Psoas muscle (tissue), 8 donors: ENCODE measurements around the gene HEMGN. TPM values are rescaled to one million over a fixed set of nuclear protein-coding genes. Genes with fewer than 3 reads are reported as not detected.

ENCODE experiments used
- ATAC-seq, 4 donors: fragments of 200-7000 bp; cut with Tn5 transposase; one replicate each; pipeline ENCODE4 v1.9.1; 2020; ENCODE audit warnings: moderate library complexity in 3 of 4, mild to moderate bottlenecking in 2 of 4
- DNase-seq, 2 donors: peaks; one replicate each; pipeline ENCODE4 v3.0.0-alpha.2; 2020
- H3K27ac ChIP-seq: fragments of 200-600 bp; one replicate; pipeline ENCODE4 v1.8.0; 2022
- H3K27me3 ChIP-seq, 3 donors: fragments of 200-600 bp in 1 of 3; one replicate each; pipeline versions ENCODE4 v1.6.1 to v1.8.0; 2013 to 2022; ENCODE audit warnings: low read length in 2 of 3, mild to moderate bottlenecking in 2 of 3, moderate library complexity in 1 of 3; ENCODE audit not compliant: insufficient read depth in 3 of 3
- H3K36me3 ChIP-seq, 2 donors: fragments of 200-600 bp in 1 of 2; one replicate each; pipeline versions ENCODE4 v1.6.1 to v1.8.0; 2013 to 2022; ENCODE audit warnings: low read depth in 1 of 2, mild to moderate bottlenecking in 1 of 2, moderate library complexity in 1 of 2; ENCODE audit not compliant: insufficient read depth in 1 of 2
- H3K4me1 ChIP-seq: fragments of 200-600 bp; one replicate; pipeline ENCODE4 v1.8.0; 2022
- H3K4me3 ChIP-seq: fragments of 200-600 bp; one replicate; pipeline ENCODE4 v1.8.0; 2022; ENCODE audit warnings: mild to moderate bottlenecking
- H3K9me3 ChIP-seq: fragments of 200-600 bp; one replicate; pipeline ENCODE4 v1.8.0; 2022
- CTCF ChIP-seq: fragments of 200-600 bp; IDR thresholded peaks from one replicate; pipeline ENCODE4 v1.8.0; 2022; ENCODE audit warnings: antibody characterized with exemption
- WGBS, 3 donors: extraction: QIAGEN DNeasy Blood & Tissue Kit; methylation state at CpG; one replicate each; pipeline versions ENCODE4 v1.1.6 to v1.1.7; 2013; 5-methylcytosine and 5-hydroxymethylcytosine counted together
- intact Hi-C, 2 donors: fragments of 100-400 bp; cut with DNase I; formaldehyde crosslinking; loops; one replicate each; pipeline versions ENCODE4 v1.11.0 to v1.14.2; 2022
- polyA plus RNA-seq, 3 donors: library from polyadenylated mRNA; stranded (reverse); fragments of 200-250 nt; gene quantifications; one replicate each; pipeline ENCODE4 v1.2.3, GENCODE V29; 2013
- total RNA-seq, 4 donors: library from RNA; stranded (reverse); fragmentation: NEBNext Ultra II Directional in 2 of 4; extraction: Animal tissue kit (Norgen Biotek cat#: 25700) in 2 of 4; gene quantifications; one replicate each; pipeline versions ENCODE4 v1.2.1 to v1.2.4, GENCODE V29; 2021 to 2023
- donor health status: healthy with polysubstance abuse.
- donor health status: DM: no; HTN: no; CAD: no; lungs with moderate emphysema.
- donor health status: Bipolar disorder and iron deficiency.
- donor health status: healthy.
- donor health status: DM: yes; HTN: yes; CAD: no.
- donor health status: DM: no; HTN: no; CAD: no.
- donor health status: DM: no; HTN: no; CAD: no.
- donor health status: DM: yes; HTN: yes; CAD: no.

The HEMGN gene
- total and polyA plus RNA-seq, 7 donors: 0.71 TPM; not detected in 6

DNA sequence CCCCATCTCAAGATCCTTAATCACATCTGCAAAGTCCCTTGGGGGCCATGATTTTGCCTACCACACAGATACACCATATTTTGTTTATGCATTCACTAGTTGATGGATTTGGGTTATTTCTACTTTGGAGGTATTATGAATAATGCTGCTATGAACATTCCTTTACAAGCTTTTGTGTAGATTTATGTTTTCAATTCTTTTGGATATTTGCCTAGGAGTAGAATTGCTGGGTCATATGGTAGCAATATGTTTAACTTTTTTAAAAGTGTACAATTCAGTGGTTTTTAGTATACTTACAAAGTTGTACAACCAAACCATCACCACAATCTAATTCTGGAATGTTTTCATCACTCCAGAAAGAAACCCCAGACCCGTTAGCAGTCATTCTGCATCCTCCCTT is 37.4 kb upstream of the HEMGN start:
- Histone ChIP-seq H3K27me3 (peaks cover 0 to 8% (median 0%) of the 10 kb centered on the region in 3 donors), H3K36me3 (no peaks in the 10 kb centered on the region), H3K4me3 (no peak overlapping the region), H3K4me1 (peaks cover 2% of the 10 kb centered on the region), H3K27ac (no peak overlapping the region), H3K9me3 (no peaks in the 10 kb centered on the region)
- WGBS, 3 donors: 51 to 69% (median 60%) methylated on average over 1 of the region's 1 CpG
- ATAC-seq (no peak), DNase-seq (no peak)
- intact Hi-C loops: no loop called here
- TF ChIP-seq CTCF: no peak

- Histone ChIP-seq H3K4me1 (no peaks in the 10 kb centered on the region), H3K9me3 (no peaks in the 10 kb centered on the region), H3K4me3 (no peak overlapping the region), H3K27ac (no peak overlapping the region), H3K36me3 (no peaks in the 10 kb centered on the region), H3K27me3 (peaks cover 0 to 8% (median 0%) of the 10 kb centered on the region in 3 donors)
- WGBS, 3 donors: 72 to 77% (median 75%) methylated on average over 4 of the region's 4 CpGs
- intact Hi-C loops: no loop called here
- no peak for TF ChIP-seq CTCF
- no peak for ATAC-seq
- no peak for DNase-seq
Observed at GRCh38 chr9:97972753-97973152, 34.8 kb upstream of the HEMGN start.

DNA sequence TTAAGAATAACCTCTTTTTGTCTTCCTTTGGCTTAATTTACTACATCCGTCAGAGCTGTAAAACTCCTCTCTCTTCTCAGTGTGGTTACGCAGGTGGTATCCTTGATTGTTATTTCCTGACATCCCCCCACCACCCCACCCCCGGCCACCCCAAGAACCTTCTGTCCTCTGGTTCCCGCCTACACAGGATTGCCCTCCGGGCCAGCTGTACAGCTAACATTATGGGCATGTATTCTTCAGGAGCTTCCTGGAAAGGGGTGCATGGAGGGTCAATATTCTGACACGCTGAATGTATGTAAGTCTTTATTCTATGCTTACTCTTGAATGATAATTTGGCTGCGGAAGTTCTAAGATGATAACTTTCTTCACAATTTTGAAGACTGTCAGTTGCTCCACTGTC is 32.2 kb upstream of the HEMGN start:
- H3K9me3 ChIP-seq: no peaks in the 10 kb centered on the region
- no peak overlapping the region for H3K27ac ChIP-seq
- no peak overlapping the region for H3K4me3 ChIP-seq
- no peak for DNase-seq
- H3K36me3 ChIP-seq: no peaks in the 10 kb centered on the region
- no peak for ATAC-seq
- H3K4me1 ChIP-seq: no peaks in the 10 kb centered on the region
- no peak for TF ChIP-seq CTCF
- WGBS, 3 donors: 54 to 63% (median 60%) methylated on average over 7 of the region's 7 CpGs
- intact Hi-C loops: no loop called here
- H3K27me3 ChIP-seq: peaks cover 0 to 8% (median 0%) of the 10 kb centered on the region in 3 donors

- Histone ChIP-seq H3K9me3 (no peaks in the 10 kb centered on the region), H3K27ac (no peak overlapping the region), H3K4me3 (no peak overlapping the region), H3K4me1 (no peaks in the 10 kb centered on the region), H3K36me3 (no peaks in the 10 kb centered on the region), H3K27me3 (peaks cover 0 to 8% (median 0%) of the 10 kb centered on the region in 3 donors)
- no peak for ATAC-seq
- 49 to 79% (median 53%) methylated on average over 2 of the region's 2 CpGs for WGBS, 3 donors
- TF ChIP-seq CTCF: no peak
- intact Hi-C loops: no loop called here
- DNase-seq: no peak
Observed at GRCh38 chr9:97969014-97969413, 31.0 kb upstream of the HEMGN start.

- DNase-seq (no peak), ATAC-seq (peak in 1 of 4 donors; percentile 51)
- WGBS, 3 donors: 27 to 38% (median 27%) methylated on average over 1 of the region's 1 CpG
- Histone ChIP-seq H3K9me3 (no peaks in the 10 kb centered on the region), H3K36me3 (no peaks in the 10 kb centered on the region), H3K27me3 (no peaks in the 10 kb centered on the region), H3K4me1 (peaks cover 7% of the 10 kb centered on the region), H3K4me3 (no peak overlapping the region), H3K27ac (no peak overlapping the region)
- TF ChIP-seq CTCF: no peak
- intact Hi-C loops: no loop called here
Observed at GRCh38 chr9:97966493-97966892, 28.5 kb upstream of the HEMGN start.
